ENCODE measurements around the gene SPAG16.

SPAG16 gene

DNA sequence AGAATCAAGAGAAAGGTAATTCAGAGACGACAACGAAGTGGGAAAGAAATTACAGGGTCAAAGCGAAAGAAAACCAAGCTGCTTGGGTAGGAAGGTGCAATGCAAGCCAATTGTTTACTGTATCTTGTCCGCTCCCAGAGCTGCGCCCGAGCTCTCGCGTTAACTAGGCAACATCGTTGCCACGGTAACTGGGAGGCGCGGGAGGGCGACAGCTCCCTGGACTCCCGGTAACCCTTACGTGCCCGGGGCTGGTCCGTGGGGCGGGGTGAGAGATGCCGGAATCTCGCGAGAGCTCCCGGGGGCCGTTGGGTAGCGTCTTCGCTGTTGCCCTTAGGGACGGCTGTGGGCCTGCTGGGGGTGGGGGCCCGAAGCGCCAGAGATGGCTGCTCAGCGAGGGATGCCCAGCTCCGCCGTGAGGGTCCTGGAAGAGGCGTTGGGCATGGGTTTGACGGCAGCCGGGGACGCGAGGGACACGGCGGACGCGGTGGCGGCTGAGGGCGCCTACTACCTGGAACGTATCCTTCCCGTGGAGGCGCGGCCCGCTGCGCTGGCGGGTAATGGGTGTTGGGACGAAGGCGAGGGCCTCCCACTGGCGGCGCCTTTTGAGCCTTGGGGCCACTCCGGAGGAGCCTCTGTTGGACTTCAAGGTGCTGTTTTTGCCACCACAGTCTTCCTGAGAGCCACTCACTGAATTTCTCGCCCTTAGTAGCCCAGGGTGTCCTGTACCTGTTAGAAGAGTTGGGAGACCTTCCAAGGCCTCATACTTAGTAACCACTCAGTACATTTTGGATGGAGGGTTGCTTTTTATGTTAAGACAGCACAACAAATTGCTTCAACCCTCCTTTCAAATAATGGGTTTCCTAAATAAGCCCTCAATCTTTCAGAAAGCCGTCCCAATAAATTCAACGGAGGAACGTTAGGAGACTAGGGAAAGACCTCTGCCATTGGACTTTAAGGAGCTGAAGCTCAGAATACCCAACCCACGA is at the start of gene SPAG16:
TSS of gene SPAG16 (plus strand) at position 360 of the 986 bp plus-strand sequence.
- H3K36me3 Mint-ChIP-seq (ENCODE audit: low read depth): peaks cover 6% of the 10 kb centered on the region
- H3K4me3 Mint-ChIP-seq: peak within 1 kb of the TSS; percentile 85
- no peaks in the 10 kb centered on the region for H3K9me3 Mint-ChIP-seq
- peaks cover 7% of the 10 kb centered on the region for H3K27me3 Mint-ChIP-seq
- intact Hi-C loops (cut with micrococcal nuclease): no loop called here
- H3K27ac Mint-ChIP-seq: peak within 1 kb of the TSS; percentile 75
- H3K4me1 Mint-ChIP-seq (ENCODE audit: low read depth): peaks cover 16% of the 10 kb centered on the region

GRCh38 chr2:213234641-213235040 is 49.6 kb upstream of the SPAG16 start:
- no peaks in the 10 kb centered on the region for H3K27me3 Mint-ChIP-seq
- intact Hi-C loops (cut with micrococcal nuclease): no loop called here
- no peak overlapping the region for H3K27ac Mint-ChIP-seq

DNA sequence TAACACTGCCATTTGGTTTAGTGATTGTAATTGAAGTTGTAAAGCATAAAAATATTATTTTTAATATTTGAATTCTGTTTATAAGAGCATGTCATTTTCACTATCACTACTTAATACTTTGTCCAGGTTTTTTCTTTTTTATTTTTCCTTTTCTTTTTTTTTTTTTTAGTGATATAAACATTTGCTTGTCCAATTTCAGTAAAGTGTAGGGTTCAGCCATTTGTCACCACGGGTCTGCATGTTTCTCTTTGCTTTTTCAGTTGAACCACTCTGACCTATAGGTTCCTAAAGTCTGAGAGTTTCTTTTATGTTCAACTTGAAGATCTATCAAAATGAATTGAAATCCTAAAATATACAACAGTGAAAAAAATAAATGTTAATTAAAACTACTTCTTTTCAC is 48.5 kb upstream of the SPAG16 start:
- H3K4me3 Mint-ChIP-seq: no peak overlapping the region
- no peaks in the 10 kb centered on the region for H3K27me3 Mint-ChIP-seq
- H3K27ac Mint-ChIP-seq: no peak overlapping the region
- H3K36me3 Mint-ChIP-seq (ENCODE audit: low read depth): no peaks in the 10 kb centered on the region
- H3K4me1 Mint-ChIP-seq (ENCODE audit: low read depth): no peaks in the 10 kb centered on the region
- no peaks in the 10 kb centered on the region for H3K9me3 Mint-ChIP-seq
- intact Hi-C loops (cut with micrococcal nuclease): no loop called here

More at GRCh38 chr2:213234641-213235040, 49.6 kb upstream of the SPAG16 start:
- Mint-ChIP-seq H3K4me3 (no peak overlapping the region), H3K36me3 (ENCODE audit: low read depth) (no peaks in the 10 kb centered on the region), H3K9me3 (no peaks in the 10 kb centered on the region), H3K4me1 (ENCODE audit: low read depth) (no peaks in the 10 kb centered on the region)

- Mint-ChIP-seq H3K27ac (no peak overlapping the region), H3K4me1 (ENCODE audit: low read depth) (no peaks in the 10 kb centered on the region), H3K27me3 (no peaks in the 10 kb centered on the region), H3K36me3 (ENCODE audit: low read depth) (no peaks in the 10 kb centered on the region), H3K4me3 (no peak overlapping the region), H3K9me3 (no peaks in the 10 kb centered on the region)
- intact Hi-C loops (cut with micrococcal nuclease): no loop called here
Measured at GRCh38 chr2:213237251-213237650, 47.0 kb upstream of the SPAG16 start.

GRCh38 chr2:213237787-213238186 is 46.5 kb upstream of the SPAG16 start:
- no peak overlapping the region for H3K27ac Mint-ChIP-seq
- intact Hi-C loops (cut with micrococcal nuclease): no loop called here

GRCh38 chr2:213238753-213239495 is 45.3 kb upstream of the SPAG16 start:
- Mint-ChIP-seq H3K27ac (no peak overlapping the region), H3K27me3 (no peaks in the 10 kb centered on the region), H3K36me3 (ENCODE audit: low read depth) (no peaks in the 10 kb centered on the region), H3K4me3 (no peak overlapping the region), H3K4me1 (ENCODE audit: low read depth) (no peaks in the 10 kb centered on the region), H3K9me3 (no peaks in the 10 kb centered on the region)
- intact Hi-C loops (cut with micrococcal nuclease): no loop called here

More at GRCh38 chr2:213237787-213238186, 46.5 kb upstream of the SPAG16 start:
- Mint-ChIP-seq H3K27me3 (no peaks in the 10 kb centered on the region), H3K9me3 (no peaks in the 10 kb centered on the region), H3K4me1 (ENCODE audit: low read depth) (no peaks in the 10 kb centered on the region), H3K36me3 (ENCODE audit: low read depth) (no peaks in the 10 kb centered on the region), H3K4me3 (no peak overlapping the region)

DNA sequence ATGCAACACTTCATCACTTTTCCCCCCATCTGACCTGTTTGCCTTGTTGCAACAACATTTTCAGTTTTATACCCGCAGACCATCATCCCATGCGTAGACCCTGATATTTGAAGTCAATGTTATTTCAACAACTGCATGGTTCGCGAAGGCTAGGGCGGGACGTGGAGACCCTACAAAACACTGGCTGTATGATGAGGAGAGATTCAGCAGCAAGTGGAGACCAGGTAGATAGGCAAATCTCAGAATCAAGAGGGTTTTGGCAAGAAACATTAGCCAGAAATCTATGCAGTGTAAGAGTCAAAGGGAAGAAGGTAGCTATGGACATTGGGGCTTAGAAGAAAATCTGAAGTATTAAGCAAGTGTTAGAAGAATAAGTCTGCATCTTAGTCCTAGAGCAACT is 42.4 kb upstream of the SPAG16 start:
- intact Hi-C loops (cut with micrococcal nuclease): no loop called here
- H3K27me3 Mint-ChIP-seq: no peaks in the 10 kb centered on the region
- H3K36me3 Mint-ChIP-seq (ENCODE audit: low read depth): no peaks in the 10 kb centered on the region
- no peak overlapping the region for H3K4me3 Mint-ChIP-seq
- H3K4me1 Mint-ChIP-seq (ENCODE audit: low read depth): no peaks in the 10 kb centered on the region
- no peaks in the 10 kb centered on the region for H3K9me3 Mint-ChIP-seq
- H3K27ac Mint-ChIP-seq: no peak overlapping the region

- Mint-ChIP-seq H3K36me3 (ENCODE audit: low read depth) (no peaks in the 10 kb centered on the region), H3K9me3 (no peaks in the 10 kb centered on the region), H3K4me3 (no peak overlapping the region), H3K27me3 (no peaks in the 10 kb centered on the region), H3K4me1 (ENCODE audit: low read depth) (no peaks in the 10 kb centered on the region), H3K27ac (no peak overlapping the region)
- intact Hi-C loops (cut with micrococcal nuclease): no loop called here
Measured at GRCh38 chr2:213242653-213243052, 41.6 kb upstream of the SPAG16 start.

- no peaks in the 10 kb centered on the region for H3K36me3 Mint-ChIP-seq (ENCODE audit: low read depth)
- H3K4me3 Mint-ChIP-seq: no peak overlapping the region
- no peaks in the 10 kb centered on the region for H3K9me3 Mint-ChIP-seq
- no peak overlapping the region for H3K27ac Mint-ChIP-seq
- H3K4me1 Mint-ChIP-seq (ENCODE audit: low read depth): no peaks in the 10 kb centered on the region
- intact Hi-C loops (cut with micrococcal nuclease): no loop called here
- no peaks in the 10 kb centered on the region for H3K27me3 Mint-ChIP-seq
Measured at GRCh38 chr2:213243189-213244044, 40.8 kb upstream of the SPAG16 start.

GRCh38 chr2:213246497-213247281 is 37.6 kb upstream of the SPAG16 start:
- no peaks in the 10 kb centered on the region for H3K9me3 Mint-ChIP-seq
- no peaks in the 10 kb centered on the region for H3K36me3 Mint-ChIP-seq (ENCODE audit: low read depth)
- intact Hi-C loops (cut with micrococcal nuclease): no loop called here
- no peaks in the 10 kb centered on the region for H3K4me1 Mint-ChIP-seq (ENCODE audit: low read depth)
- no peak overlapping the region for H3K4me3 Mint-ChIP-seq
- no peaks in the 10 kb centered on the region for H3K27me3 Mint-ChIP-seq
- no peak overlapping the region for H3K27ac Mint-ChIP-seq

- no peaks in the 10 kb centered on the region for H3K4me1 Mint-ChIP-seq (ENCODE audit: low read depth)
- intact Hi-C loops (cut with micrococcal nuclease): no loop called here
Measured at GRCh38 chr2:213247566-213247965, 36.7 kb upstream of the SPAG16 start.

DNA sequence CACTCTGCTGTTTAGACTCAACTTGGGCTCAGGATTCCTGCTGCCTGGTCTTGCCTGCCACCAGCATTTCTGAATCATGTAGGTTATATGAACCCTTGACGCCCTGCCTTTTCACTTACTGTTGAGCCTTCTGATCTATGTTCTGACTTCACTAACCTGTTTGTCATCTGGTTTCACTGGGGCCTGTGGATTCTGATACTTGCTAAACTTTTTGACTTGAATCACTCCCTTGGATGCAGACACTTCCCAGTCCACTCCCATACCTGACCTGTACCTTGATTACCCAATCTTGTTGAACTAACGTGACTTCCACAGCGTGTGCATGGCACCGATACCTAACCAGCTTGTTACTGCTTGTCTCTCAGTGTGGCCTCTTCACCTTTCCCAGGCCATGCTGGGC is 35.6 kb upstream of the SPAG16 start:
- H3K4me1 Mint-ChIP-seq (ENCODE audit: low read depth): no peaks in the 10 kb centered on the region
- intact Hi-C loops (cut with micrococcal nuclease): no loop called here
- no peaks in the 10 kb centered on the region for H3K36me3 Mint-ChIP-seq (ENCODE audit: low read depth)
- H3K27ac Mint-ChIP-seq: no peak overlapping the region
- no peaks in the 10 kb centered on the region for H3K27me3 Mint-ChIP-seq
- H3K4me3 Mint-ChIP-seq: no peak overlapping the region
- H3K9me3 Mint-ChIP-seq: no peaks in the 10 kb centered on the region

More at GRCh38 chr2:213247566-213247965, 36.7 kb upstream of the SPAG16 start:
- no peaks in the 10 kb centered on the region for H3K36me3 Mint-ChIP-seq (ENCODE audit: low read depth)
- H3K9me3 Mint-ChIP-seq: no peaks in the 10 kb centered on the region
- H3K27me3 Mint-ChIP-seq: no peaks in the 10 kb centered on the region
- H3K27ac Mint-ChIP-seq: no peak overlapping the region
- H3K4me3 Mint-ChIP-seq: no peak overlapping the region

DNA sequence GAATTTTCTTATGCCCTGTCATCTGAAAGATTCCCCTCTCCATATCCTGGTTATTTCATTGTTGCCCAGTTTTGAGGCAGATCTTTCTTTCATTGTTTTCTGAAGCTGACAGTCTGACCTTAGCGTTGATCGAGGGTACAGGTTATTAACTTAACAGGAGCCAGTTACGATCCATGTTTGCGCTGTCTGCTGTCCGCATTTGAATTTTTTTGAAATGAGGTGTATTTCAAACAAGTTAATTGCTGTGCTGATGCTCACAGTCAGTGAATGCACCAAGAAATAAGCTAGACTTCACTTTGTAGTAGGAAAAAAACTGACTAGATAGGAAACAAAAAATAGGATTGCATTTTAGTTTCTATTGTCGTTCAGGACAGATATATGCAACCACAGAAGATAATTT is 34.8 kb upstream of the SPAG16 start:
- H3K9me3 Mint-ChIP-seq: no peaks in the 10 kb centered on the region
- H3K36me3 Mint-ChIP-seq (ENCODE audit: low read depth): no peaks in the 10 kb centered on the region
- intact Hi-C loops (cut with micrococcal nuclease): no loop called here
- H3K4me1 Mint-ChIP-seq (ENCODE audit: low read depth): no peaks in the 10 kb centered on the region
- peaks cover 2% of the 10 kb centered on the region for H3K27me3 Mint-ChIP-seq
- no peak overlapping the region for H3K4me3 Mint-ChIP-seq
- H3K27ac Mint-ChIP-seq: no peak overlapping the region

Data from dendritic cell treated with granulocyte-macrophage colony-stimulating factor and Interleukin-4, amounts not matched to agents 40 ng/mL and 50 ng/mL, for 4 days (primary cell).